GM12892 (cell line): ENCODE data around the gene ETS1.

Experiments
- POLR2A ChIP-seq: IDR thresholded peaks from 2 replicates; pipeline ENCODE4 v1.6.1; 2011; ENCODE audit warnings: low read depth, low read length, control low read depth
- POLR2AphosphoS5 ChIP-seq: IDR thresholded peaks from 2 replicates; pipeline ENCODE4 v1.6.1; 2011; ENCODE audit warnings: low read depth, low read length, control low read depth

- TF ChIP-seq POLR2A (no peak), POLR2AphosphoS5 (no peak)
Observed at GRCh38 chr11:128553662-128554362, 33.5 kb downstream of the ETS1 start.
